Activated CD8-positive, alpha-beta T cell treated with anti-CD3 and anti-CD28 coated beads for 36 hours (primary cell): ENCODE measurements around the gene COG3. TPM values are rescaled to one million over a fixed set of nuclear protein-coding genes. Genes with fewer than 3 reads are reported as not detected.

Experiments
- ATAC-seq: fragments of 200-7000 bp; cut with Tn5 transposase; one replicate; pipeline ENCODE4 v1.10.0; 2021; ENCODE audit warnings: mild to moderate bottlenecking, moderate library complexity
- CTCF ChIA-PET: fragments of 350-600 bp; sonication (Branson Sonifier 250); formaldehyde crosslinking; loops from one replicate; lab custom pipeline; 2021; ENCODE audit warnings: antibody characterized with exemption; lab: Charles Lee
- POLR2A ChIA-PET: fragments of 350-600 bp; sonication (Branson Sonifier 250); formaldehyde crosslinking; loops from one replicate; lab custom pipeline; 2021; ENCODE audit warnings: antibody characterized with exemption; lab: Charles Lee
- DNase-seq: peaks from one replicate; pipeline ENCODE4 v3.0.0-alpha.2; 2020
- H3K27ac Mint-ChIP-seq: one replicate; pipeline ENCODE4 v1.8.0; 2021; ENCODE audit warnings: mild to moderate bottlenecking, mixed read lengths
- H3K27me3 Mint-ChIP-seq: one replicate; pipeline ENCODE4 v1.8.0; 2021; ENCODE audit warnings: mixed read lengths
- H3K36me3 Mint-ChIP-seq: one replicate; pipeline ENCODE4 v1.8.0; 2021; ENCODE audit warnings: low read depth, mixed read lengths
- H3K4me1 Mint-ChIP-seq: one replicate; pipeline ENCODE4 v1.8.0; 2021; ENCODE audit warnings: low read depth, mixed read lengths
- H3K4me3 Mint-ChIP-seq: one replicate; pipeline ENCODE4 v1.8.0; 2021; ENCODE audit warnings: mild to moderate bottlenecking, moderate library complexity, mixed read lengths
- H3K9me3 Mint-ChIP-seq: one replicate; pipeline ENCODE4 v1.8.0; 2021; ENCODE audit warnings: mixed read lengths
- CTCF ChIP-seq: fragments of 200-600 bp; IDR thresholded peaks from one replicate; pipeline ENCODE4 v1.8.0; 2022; ENCODE audit warnings: antibody characterized with exemption, mild to moderate bottlenecking
- intact Hi-C: fragments of 100-400 bp; cut with micrococcal nuclease; formaldehyde crosslinking; loops from one replicate; pipeline ENCODE4 v1.10.0; 2022
- total RNA-seq, 2 experiments: library from RNA; stranded (reverse); gene quantifications; one replicate each; pipeline ENCODE4 v1.2.3, GENCODE V29; 2021

COG3 gene
- total RNA-seq, 2 experiments from 2014 or later, result 19.9 to 22.1 TPM

- Mint-ChIP-seq H3K9me3 (no peaks in the 10 kb centered on the region), H3K4me3 (no peak overlapping the region), H3K36me3 (peaks cover 39% of the 10 kb centered on the region), H3K27ac (peak overlapping the region; percentile 87), H3K4me1 (peaks cover 40% of the 10 kb centered on the region), H3K27me3 (no peaks in the 10 kb centered on the region)
- intact Hi-C loops, result loop anchor here (10.0 kb wide), 1 partner anchor 196 kb away; no protein-coding TSS in a partner anchor
- CTCF ChIA-PET, result no interaction called here
- TF ChIP-seq CTCF, result no peak
- POLR2A ChIA-PET, result no interaction called here
- DNase-seq (no peak), ATAC-seq (peak; percentile 85)
Measured at GRCh38 chr13:45518525-45519245, 53.9 kb downstream of the COG3 start.

DNA sequence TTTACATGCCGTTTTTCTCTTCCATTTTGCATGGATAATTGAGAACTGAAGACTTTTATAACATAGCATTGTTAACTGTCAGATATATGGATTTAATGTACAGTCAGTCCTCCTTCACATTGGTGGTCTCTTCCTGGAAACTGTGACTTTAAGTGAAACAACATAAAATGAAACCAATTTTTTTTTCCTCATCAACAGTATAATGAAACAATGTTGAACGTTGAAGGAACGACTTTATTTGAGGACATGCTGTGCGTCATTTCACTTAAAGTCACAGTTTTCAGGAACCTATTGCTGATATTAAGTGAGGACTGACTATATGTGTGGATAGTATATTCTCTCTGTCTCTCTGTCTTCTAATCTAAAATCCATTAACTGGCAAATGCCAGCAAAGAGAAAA lies 54.8 kb downstream of the COG3 start:
- Mint-ChIP-seq H3K9me3 (no peaks in the 10 kb centered on the region), H3K4me3 (no peak overlapping the region), H3K27me3 (no peaks in the 10 kb centered on the region), H3K4me1 (peaks cover 40% of the 10 kb centered on the region), H3K27ac (peak overlapping the region; percentile 87), H3K36me3 (peaks cover 39% of the 10 kb centered on the region)
- ChIA-PET POLR2A (no interaction called here), CTCF (no interaction called here)
- ATAC-seq, result peak; percentile 38
- TF ChIP-seq CTCF, result no peak
- DNase-seq, result no peak
- intact Hi-C loops, result loop anchor here (10.0 kb wide), 1 partner anchor 195 kb away; no protein-coding TSS in a partner anchor

GRCh38 chr13:45521297-45521696 lies 56.6 kb downstream of the COG3 start:
- ATAC-seq (no peak), DNase-seq (no peak)
- TF ChIP-seq CTCF, result no peak
- Mint-ChIP-seq H3K27me3 (no peaks in the 10 kb centered on the region), H3K27ac (peak overlapping the region; percentile 43), H3K9me3 (no peaks in the 10 kb centered on the region), H3K4me1 (peaks cover 32% of the 10 kb centered on the region), H3K4me3 (no peak overlapping the region), H3K36me3 (peaks cover 45% of the 10 kb centered on the region)
- POLR2A ChIA-PET, result interaction anchor here (0.6 kb wide), 1 partner anchor 27 kb away, joined by 3 read pairs; no protein-coding TSS in a partner anchor
- intact Hi-C loops, result no loop called here
- CTCF ChIA-PET, result no interaction called here

DNA sequence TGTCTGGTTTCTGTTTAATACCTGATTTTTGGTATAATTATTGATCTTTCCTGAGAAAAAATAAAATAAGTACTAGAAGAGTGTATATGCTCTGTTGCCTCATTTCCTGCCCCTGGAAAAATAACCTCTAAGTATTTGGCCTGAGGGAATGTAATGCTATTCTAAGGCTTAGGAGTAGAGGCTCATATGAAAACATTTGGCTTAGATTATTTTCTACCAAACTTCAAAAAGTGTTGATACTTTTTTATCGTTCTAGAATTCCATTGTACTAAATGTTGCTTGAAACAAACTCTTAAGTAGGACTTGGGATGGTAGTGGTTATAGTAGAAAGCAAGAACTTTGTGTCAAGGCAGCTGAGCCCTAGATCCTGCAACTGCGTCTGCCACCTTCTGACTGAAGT lies 57.8 kb downstream of the COG3 start:
- H3K27ac Mint-ChIP-seq, result peak overlapping the region; percentile 4
- ATAC-seq (no peak), DNase-seq (no peak)
- no peaks in the 10 kb centered on the region for H3K9me3 Mint-ChIP-seq
- H3K4me3 Mint-ChIP-seq, result no peak overlapping the region
- ChIA-PET POLR2A (no interaction called here), CTCF (no interaction called here)
- peaks cover 24% of the 10 kb centered on the region for H3K4me1 Mint-ChIP-seq
- H3K36me3 Mint-ChIP-seq, result peaks cover 39% of the 10 kb centered on the region
- no peaks in the 10 kb centered on the region for H3K27me3 Mint-ChIP-seq
- intact Hi-C loops, result no loop called here
- no peak for TF ChIP-seq CTCF

- no peak for TF ChIP-seq CTCF
- Mint-ChIP-seq H3K36me3 (peaks cover 19% of the 10 kb centered on the region), H3K4me3 (no peak overlapping the region), H3K27ac (no peak overlapping the region), H3K27me3 (no peaks in the 10 kb centered on the region), H3K9me3 (no peaks in the 10 kb centered on the region), H3K4me1 (no peaks in the 10 kb centered on the region)
- ChIA-PET CTCF (no interaction called here), POLR2A (no interaction called here)
- no peak for ATAC-seq
- no peak for DNase-seq
- intact Hi-C loops, result no loop called here
Measured at GRCh38 chr13:45527699-45528462, 63.1 kb downstream of the COG3 start.
